IPS-NIHi7 (cell line): ENCODE data around the gene NFKBIZ.

Experiments used
- DNase-seq: peaks from one replicate; pipeline ENCODE4 v3.0.0; 2012; ENCODE audit warnings: mixed read lengths; ENCODE audit errors: extremely low spot score

Gene NFKBIZ

GRCh38 chr3:101825904-101826445 is 23.3 kb upstream of the NFKBIZ start:
- no peak for DNase-seq

DNA sequence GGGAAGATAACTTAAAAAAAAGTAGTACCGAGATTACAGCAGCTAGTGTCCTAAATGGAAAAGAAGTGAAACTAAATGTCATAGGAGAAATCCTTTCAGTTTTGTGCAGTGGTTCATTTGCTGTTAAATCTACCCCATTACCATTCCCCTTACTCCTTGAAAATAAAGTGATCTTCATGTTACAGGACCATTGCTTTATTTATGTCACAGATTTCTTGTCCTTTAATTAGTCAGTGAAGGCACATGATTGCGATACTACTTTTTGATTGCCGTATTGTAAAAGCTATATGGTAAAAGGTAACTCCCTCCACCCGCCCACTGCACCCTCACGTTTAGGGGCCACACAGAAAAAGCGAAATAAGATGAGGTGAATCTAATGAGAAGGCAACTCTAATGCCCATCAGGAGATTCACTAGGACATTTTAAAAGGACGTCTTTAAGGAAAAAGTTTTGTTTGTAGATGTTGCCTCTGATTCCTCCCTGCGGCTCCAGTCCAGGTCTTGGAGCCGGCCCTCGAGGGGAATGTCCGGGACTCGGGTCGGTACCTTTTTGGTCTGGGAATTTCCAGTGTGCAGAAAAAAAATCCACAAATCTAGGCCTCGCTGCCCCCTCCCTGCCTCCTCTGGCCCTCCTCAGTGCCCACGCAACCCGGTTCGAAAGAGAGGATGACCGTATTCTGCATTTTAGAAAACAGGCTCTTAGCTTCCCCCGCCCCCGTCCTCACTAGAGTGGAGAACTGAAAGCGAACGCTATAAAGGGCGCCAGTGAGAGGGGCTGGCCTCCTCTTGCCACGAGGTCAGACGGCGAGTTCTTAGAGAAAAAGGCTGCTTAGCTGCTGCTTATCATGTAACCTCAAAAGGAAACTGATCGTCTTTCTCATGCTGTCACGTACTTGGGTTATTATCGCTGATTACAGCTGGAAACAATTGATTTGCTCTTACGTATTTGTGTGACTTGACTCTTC is 21.8 kb upstream of the NFKBIZ start:
- peak; percentile 66 for DNase-seq

DNA sequence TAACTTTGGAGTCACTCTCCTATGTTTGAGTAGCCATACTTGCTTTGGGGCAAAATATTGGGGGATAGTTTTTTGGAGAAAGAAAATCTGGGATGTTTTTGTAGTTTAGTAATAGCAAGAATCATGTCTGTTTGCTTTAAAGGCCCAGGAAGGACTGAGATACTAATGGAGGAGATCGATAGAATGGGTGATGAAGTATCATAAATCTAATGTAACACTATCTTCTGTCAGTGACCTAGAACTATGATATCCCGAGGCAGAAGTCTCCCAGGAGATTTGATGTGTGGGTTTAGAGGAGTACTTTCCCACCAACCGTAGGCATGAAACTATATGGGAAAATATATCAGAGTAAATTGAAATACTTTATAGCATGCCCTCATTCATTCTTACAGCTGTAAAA is 21.0 kb upstream of the NFKBIZ start:
- DNase-seq: no peak

DNA sequence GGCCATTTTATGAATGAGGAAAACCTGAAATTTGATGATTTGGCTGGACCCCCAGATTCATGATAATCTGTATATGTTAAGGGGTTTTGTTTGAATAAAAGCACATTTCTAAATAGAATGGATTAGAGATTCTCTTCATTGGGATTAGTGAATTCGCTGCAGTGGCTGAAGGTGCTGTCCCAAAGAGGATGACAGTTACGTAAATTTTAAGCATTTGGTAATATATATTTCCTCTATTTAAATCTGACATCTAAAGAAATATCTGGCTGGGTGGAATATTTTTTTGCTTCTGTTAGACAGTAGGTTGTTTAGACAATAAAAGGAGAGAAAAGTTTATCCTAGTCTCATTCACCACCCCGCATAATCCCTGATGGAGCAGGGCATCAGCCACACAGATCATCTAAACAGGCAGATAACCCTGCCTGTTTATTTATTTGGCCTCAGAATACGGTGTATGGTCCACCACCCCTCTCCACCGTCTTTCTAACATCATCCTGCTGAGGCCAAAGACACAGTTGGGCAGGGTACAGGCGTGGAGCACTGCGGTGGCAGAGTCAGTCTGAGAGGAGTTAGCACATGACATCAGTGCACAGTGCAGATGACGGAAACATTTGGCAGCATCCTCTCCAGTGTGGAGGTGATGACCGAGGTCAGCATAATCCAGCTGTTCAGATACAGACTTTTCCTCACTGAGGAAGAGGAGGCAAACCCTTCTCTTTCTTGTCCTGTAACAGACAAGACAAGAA is 20.4 kb upstream of the NFKBIZ start:
- no peak for DNase-seq

DNA sequence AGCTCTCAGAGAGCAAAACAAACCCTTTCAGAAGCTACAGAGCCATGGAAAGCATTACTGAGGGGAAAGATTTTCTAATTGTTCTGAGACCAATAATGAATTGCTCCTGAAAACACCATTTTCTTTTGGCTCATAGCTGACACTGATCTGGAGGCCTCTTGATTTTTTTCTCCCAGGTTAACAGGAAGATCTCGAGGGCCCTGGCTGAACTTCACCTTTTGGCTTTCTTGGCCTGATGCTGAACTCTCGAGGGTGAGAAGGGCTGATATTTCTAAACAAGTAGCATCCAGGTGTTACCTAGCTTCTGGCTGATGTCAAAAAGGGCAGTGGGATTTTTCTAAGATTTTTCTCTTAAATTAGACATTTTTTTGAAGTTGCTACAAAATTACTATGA is 19.9 kb upstream of the NFKBIZ start:
- no peak for DNase-seq

GRCh38 chr3:101829874-101830273 is 19.4 kb upstream of the NFKBIZ start:
- DNase-seq: no peak

DNA sequence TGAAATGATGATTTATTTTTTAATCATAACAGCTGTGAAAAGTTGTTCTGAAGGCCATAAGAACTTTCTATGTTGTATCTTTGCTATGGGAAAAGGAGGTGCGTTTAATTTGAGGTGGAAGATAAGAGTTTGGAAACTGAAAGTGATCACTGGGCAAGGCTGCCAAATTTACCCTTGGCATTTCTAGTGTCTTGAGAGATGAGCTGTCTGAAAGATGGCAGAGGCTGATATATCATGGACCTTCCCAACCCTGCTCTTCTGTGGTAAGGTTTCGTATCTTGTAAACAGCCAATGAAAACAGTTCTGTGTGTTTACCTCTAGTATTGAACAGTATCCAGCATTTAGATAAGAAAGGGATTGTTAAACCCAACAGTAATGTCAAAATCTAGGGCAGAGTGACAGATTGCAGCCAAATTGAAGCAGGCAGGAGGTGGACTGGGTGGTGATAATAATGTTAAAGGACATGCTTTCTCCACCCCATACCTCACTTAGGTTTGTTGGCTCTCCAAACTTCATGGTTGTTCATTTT is 15.8 kb upstream of the NFKBIZ start:
- no peak for DNase-seq

- DNase-seq: no peak
These were observed 13.6 kb upstream of the NFKBIZ start for GRCh38 chr3:101835676-101836075.

DNA sequence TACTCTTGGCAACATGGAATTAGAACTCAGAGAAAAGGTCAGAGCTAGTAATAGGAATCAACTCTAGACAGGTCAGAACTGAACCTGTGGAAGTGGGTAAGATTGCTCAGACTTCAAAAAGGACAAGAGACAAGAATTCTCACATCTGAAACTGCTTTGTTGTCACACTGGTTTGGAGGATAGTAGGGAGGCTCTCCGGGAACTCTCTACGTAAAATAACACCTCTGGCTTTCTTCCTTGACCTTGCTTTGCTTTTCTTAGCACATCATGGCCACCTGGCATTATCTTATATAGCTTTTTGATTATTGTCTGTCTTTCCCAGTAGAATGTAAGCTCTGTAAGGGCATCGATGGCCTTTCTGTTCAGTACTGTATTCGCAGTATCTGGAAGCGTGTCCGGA is 13.2 kb upstream of the NFKBIZ start:
- no peak for DNase-seq

- DNase-seq: no peak
These were observed 12.4 kb upstream of the NFKBIZ start for GRCh38 chr3:101836652-101837598.

DNA sequence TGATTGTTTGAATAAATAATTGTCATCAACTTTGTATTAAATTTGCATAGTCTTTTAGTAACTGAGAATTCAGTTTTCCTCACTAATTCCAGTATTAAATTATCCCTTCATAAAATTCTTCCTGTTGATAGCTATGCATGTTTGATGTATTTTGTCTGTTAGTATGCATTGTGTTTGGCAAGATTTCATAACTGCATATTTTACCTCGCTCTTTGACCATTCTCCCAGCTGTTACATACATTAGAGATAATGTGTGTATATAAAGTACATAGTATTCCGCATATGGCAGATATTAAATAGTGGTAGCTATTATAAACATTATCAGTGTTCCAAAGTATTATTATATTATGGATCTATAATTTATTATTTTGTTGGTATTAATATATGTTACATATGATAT is 10.6 kb upstream of the NFKBIZ start:
- DNase-seq: no peak

GRCh38 chr3:101840066-101840465 is 9.2 kb upstream of the NFKBIZ start:
- DNase-seq: no peak

- peak; percentile 70 for DNase-seq
These were observed 6.9 kb upstream of the NFKBIZ start for GRCh38 chr3:101842245-101842934.

DNA sequence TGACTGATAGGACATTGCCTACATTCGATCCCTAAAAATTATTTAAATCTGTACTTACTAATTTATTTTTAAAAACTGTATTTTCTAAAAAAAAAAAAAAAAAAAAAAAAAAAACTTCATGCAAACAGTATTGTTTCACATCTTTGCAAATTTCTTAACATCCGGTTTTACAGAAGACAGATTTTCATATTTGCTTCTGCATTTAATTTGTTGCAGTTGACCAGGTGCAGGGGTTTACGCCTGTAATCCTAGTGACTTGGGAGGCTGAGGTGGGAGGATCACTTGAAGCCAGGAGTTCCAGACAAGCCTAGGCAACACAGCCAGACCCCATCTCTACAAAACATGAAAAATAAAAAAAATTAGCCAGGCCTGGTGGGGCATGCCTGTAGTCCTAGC is 6.4 kb upstream of the NFKBIZ start:
- DNase-seq: no peak

- DNase-seq: no peak
These were observed 3.9 kb upstream of the NFKBIZ start for GRCh38 chr3:101845425-101845824.

DNA sequence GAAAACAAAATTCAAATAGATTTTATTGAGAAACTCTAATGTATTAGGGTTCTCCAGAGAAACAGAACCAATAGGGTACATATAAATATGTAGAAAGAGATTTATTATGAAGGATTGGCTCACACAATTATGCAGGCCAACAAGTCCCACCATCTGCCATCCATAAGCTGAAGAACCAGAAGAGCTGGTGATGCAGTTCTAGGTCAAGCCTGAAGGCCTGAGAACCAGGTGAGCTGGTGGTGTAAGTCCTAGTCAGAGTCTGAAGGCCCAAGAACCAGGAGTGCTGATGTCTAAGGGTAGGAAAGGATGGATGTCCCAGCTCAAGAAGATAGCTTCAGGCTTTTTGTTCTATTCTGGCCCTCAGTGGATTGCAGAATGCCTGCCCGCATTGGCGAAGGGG is 2.6 kb upstream of the NFKBIZ start:
- no peak for DNase-seq

- no peak for DNase-seq
These were observed 2.0 kb upstream of the NFKBIZ start for GRCh38 chr3:101847328-101847727.

- DNase-seq: no peak
These were observed 988 bp upstream of the NFKBIZ start for GRCh38 chr3:101848326-101848725.

DNA sequence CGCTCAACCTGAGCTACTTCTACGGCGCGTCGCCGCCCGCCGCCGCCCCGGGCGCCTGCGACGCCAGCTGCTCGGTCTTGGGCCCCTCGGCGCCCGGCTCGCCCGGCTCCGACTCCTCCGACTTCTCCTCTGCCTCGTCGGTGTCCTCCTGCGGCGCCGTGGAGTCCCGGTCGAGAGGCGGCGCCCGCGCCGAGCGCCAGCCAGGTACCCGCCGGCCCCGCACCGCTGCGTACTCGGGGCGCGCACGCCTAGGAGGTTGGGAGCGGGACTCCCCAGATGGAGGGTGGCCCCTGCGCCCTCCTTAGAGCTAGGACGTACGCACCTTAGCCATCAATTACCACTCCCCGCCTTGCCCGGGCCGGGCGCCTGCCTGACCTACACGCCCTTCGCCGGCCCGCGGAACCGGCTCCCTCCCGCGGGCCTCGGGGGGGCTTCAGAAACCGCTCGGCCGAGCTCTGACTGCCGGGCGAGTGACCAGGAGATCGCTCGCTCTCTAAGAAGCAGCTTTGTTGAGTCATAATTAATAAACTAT is 466 bp downstream of the NFKBIZ start:
- peak; percentile 54 for DNase-seq
